Measurements from ENCODE around the gene GZMM.
A peak's percentile ranks its signal among the peaks of the same experiment; 100 is the strongest.

GZMM gene

GRCh38 chr19:512547-513365 is 31.1 kb upstream of the GZMM start:
- TF ChIP-seq, protein P1, sequence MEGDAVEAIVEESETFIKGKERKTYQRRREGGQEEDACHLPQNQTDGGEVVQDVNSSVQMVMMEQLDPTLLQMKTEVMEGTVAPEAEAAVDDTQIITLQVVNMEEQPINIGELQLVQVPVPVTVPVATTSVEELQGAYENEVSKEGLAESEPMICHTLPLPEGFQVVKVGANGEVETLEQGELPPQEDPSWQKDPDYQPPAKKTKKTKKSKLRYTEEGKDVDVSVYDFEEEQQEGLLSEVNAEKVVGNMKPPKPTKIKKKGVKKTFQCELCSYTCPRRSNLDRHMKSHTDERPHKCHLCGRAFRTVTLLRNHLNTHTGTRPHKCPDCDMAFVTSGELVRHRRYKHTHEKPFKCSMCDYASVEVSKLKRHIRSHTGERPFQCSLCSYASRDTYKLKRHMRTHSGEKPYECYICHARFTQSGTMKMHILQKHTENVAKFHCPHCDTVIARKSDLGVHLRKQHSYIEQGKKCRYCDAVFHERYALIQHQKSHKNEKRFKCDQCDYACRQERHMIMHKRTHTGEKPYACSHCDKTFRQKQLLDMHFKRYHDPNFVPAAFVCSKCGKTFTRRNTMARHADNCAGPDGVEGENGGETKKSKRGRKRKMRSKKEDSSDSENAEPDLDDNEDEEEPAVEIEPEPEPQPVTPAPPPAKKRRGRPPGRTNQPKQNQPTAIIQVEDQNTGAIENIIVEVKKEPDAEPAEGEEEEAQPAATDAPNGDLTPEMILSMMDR (IDR thresholded peaks at IDR 0.05; ENCODE audit: low read depth, low read length), result no peak

GRCh38 chr19:513368-514165 is 30.3 kb upstream of the GZMM start:
- no peak overlapping the region for H3K4me3 ChIP-seq (replicated peaks in 1 of 2; ENCODE audit: low read depth in 2 of 2, low read length in 2 of 2)
- TF ChIP-seq, protein P1 (IDR thresholded peaks at IDR 0.05; ENCODE audit: low read depth, low read length), result no peak
- no peak for DNase-seq (ENCODE audit: low read depth in 2 of 2)

More at GRCh38 chr19:512547-513365, 31.1 kb upstream of the GZMM start:
- no peak for DNase-seq (ENCODE audit: low read depth in 2 of 2)
- no peak overlapping the region for H3K4me3 ChIP-seq (replicated peaks in 1 of 2; ENCODE audit: low read depth in 2 of 2, low read length in 2 of 2)

- TF ChIP-seq, protein P1 (IDR thresholded peaks at IDR 0.05; ENCODE audit: low read depth, low read length), result no peak
- H3K4me3 ChIP-seq (replicated peaks in 1 of 2; ENCODE audit: low read depth in 2 of 2, low read length in 2 of 2), result no peak overlapping the region
- no peak for DNase-seq (ENCODE audit: low read depth in 2 of 2)
These were observed 29.6 kb upstream of the GZMM start for GRCh38 chr19:514166-514663.

- TF ChIP-seq, protein P1 (IDR thresholded peaks at IDR 0.05; ENCODE audit: low read depth, low read length), result no peak
- no peak overlapping the region for H3K4me3 ChIP-seq (replicated peaks in 1 of 2; ENCODE audit: low read depth in 2 of 2, low read length in 2 of 2)
- peak in 1 of 2 donors; percentile 91 for DNase-seq (ENCODE audit: low read depth in 2 of 2)
These were observed 25.9 kb upstream of the GZMM start for GRCh38 chr19:517721-518597.

DNA sequence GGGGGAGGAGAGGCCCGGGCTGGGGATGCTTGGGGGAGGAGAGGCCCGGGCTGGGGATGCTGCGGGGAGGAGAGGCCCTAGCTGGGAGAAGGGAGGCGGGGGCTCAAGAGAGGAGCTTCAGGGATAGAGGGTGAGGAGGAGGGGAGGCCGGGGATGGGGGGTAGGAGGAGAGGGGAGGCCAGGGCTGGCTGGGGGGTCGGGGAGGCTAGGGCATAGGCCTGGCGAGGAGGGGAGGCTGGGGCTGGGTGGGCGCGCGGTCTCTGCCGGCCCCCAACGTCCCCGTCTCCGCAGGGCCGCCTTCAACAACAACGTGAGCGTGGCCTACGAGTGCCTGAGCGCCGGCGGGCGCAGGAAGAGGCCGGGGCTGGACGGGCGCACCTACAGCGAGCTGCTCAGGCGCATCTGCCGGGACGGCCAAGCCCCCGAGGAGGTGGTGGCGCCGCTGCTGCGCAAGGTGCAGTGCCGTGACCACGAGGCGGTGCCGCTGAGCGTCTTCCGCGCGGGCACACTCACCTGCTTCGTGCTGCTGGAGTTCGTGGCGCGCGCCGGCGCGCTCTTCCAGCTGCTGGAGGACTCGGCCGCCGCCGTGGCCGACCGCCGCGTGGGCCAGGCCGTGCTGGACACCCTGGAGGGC is 25.1 kb upstream of the GZMM start:
- peak in 1 of 2 donors; percentile 12 for DNase-seq (ENCODE audit: low read depth in 2 of 2)
- TF ChIP-seq, protein P1 (IDR thresholded peaks at IDR 0.05; ENCODE audit: low read depth, low read length), result no peak
- no peak overlapping the region for H3K4me3 ChIP-seq (replicated peaks in 1 of 2; ENCODE audit: low read depth in 2 of 2, low read length in 2 of 2)

DNA sequence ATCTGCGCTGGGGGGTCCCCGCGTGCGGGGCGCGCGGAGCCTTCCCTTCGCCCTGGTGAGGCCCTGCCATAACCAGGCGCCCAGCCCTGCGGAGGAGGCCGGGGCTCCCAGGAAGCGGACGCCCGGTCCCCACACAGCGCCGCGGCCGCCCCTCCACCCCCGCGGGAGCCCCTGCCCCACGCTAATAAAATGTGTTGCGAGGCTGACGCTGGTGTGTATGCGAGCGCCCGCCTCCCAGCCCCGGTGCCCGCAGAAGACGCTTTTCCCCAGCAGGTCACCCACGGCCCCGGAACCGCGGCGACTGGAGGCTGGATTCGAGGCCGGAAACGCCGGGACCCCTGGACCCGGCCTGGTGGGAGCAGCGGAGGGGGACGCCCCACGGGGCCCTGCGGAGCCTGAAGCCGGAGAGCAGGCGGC is 24.4 kb upstream of the GZMM start:
- no peak overlapping the region for H3K4me3 ChIP-seq (replicated peaks in 1 of 2; ENCODE audit: low read depth in 2 of 2, low read length in 2 of 2)
- TF ChIP-seq, protein P1 (IDR thresholded peaks at IDR 0.05; ENCODE audit: low read depth, low read length), result no peak
- no peak for DNase-seq (ENCODE audit: low read depth in 2 of 2)

All from cardiac fibroblast (primary cell).